OCI-LY3 (cell line): ENCODE measurements around the gene SLC34A1.

Experiments
- EZH2phosphoT487 ChIP-seq: fragments of 200-600 bp; shearing (Covaris generic); IDR thresholded peaks from 2 replicates; pipeline ENCODE4 v1.6.1; 2018; ENCODE audit warnings: antibody characterized with exemption, mixed run types, low read depth
- TF ChIP-seq, protein P1 (sequence below): fragments of 200-600, 300-600 bp; sonication (generic); IDR thresholded peaks from 2 replicates; pipeline ENCODE4 v1.5.1; 2014; ENCODE audit warnings: antibody characterized with exemption, low read length, low read depth

DNA sequence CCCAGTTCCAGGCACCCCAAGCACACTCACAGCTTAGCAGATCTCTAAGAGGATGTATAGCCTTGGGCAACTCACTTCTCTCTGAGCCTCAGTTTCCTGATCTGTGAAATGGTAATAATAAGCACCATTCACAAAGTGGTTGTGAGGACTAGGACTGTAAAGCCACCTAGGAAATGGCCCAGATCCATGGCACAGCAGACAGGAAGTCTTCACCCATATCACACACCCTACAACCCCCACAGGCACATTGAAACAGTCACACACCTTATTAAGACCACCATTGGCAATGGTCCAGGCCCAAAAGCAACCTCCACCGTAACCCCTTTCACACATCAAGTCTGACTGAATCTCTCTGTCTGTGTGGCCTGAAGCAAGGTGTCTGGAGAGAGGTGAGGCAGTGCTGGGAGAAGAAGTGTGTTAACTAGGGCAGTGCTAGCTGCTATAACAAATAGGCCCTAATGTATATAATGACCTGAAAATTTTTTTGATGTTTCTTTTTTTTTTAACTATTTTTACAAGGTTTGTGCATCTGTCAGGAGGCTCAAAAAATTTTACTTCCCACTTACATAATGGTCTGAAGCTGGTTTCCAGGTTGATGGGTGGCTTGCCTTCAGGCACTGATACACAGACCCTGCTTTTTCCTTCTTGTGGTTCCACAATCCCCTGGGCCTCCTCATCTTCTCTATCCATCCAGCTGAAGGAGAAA lies 28.9 kb upstream of the SLC34A1 start:
- TF ChIP-seq, protein P1, sequence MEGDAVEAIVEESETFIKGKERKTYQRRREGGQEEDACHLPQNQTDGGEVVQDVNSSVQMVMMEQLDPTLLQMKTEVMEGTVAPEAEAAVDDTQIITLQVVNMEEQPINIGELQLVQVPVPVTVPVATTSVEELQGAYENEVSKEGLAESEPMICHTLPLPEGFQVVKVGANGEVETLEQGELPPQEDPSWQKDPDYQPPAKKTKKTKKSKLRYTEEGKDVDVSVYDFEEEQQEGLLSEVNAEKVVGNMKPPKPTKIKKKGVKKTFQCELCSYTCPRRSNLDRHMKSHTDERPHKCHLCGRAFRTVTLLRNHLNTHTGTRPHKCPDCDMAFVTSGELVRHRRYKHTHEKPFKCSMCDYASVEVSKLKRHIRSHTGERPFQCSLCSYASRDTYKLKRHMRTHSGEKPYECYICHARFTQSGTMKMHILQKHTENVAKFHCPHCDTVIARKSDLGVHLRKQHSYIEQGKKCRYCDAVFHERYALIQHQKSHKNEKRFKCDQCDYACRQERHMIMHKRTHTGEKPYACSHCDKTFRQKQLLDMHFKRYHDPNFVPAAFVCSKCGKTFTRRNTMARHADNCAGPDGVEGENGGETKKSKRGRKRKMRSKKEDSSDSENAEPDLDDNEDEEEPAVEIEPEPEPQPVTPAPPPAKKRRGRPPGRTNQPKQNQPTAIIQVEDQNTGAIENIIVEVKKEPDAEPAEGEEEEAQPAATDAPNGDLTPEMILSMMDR, result no peak
- TF ChIP-seq EZH2phosphoT487, result no peak
